Parietal lobe (tissue), 1 donor: Measurements from ENCODE around the gene SLC9B2. TPM values are rescaled to one million over a fixed set of nuclear protein-coding genes. Genes with fewer than 3 reads are reported as not detected.

Experiments
- total RNA-seq: library from RNA; depleted of rRNA; stranded (reverse); fragments of >200 nt; gene quantifications from one replicate; pipeline ENCODE4 v1.2.3, GENCODE V29; 2014

SLC9B2 gene
- 113 TPM for total RNA-seq

GRCh38 chr4:103076747-103077347, at the start of gene SLC9B2:
Gene SLC9B2 (minus strand): TSS chr4:103076761. CDS start chr4:103067550, 9,211 bp downstream.

GRCh38 chr4:103099691-103100392, 23.3 kb upstream of the SLC9B2 start, which contains the start of gene BDH2:
Gene BDH2 (minus strand): TSS chr4:103099834. CDS start chr4:103096254, 3,580 bp downstream.

GRCh38 chr4:103019308-103020124, 57.0 kb downstream of the SLC9B2 start, which contains the start of gene SLC9B1:
Gene SLC9B1 (minus strand): TSS chr4:103019705. CDS start chr4:102991711, 27,994 bp downstream.

Other genes starting within 250 kb of the SLC9B2 start
- 292 TPM for gene UBE2D3, start 249.2 kb downstream of the SLC9B2 start, total RNA-seq
- gene CISD2, start 207.8 kb downstream of the SLC9B2 start, total RNA-seq, result 22.8 TPM
- gene SLC9B1, start 57.1 kb downstream of the SLC9B2 start, total RNA-seq, result 6.9 TPM
- 7.5 TPM for gene BDH2, start 23.1 kb upstream of the SLC9B2 start, total RNA-seq
- gene CENPE, start 121.6 kb upstream of the SLC9B2 start, total RNA-seq, result 9.7 TPM